ENCODE measurements around the gene SPDYE2.
"Not testable (repeated sequence)": the region's sequence is repeated elsewhere in the genome, so short reads cannot be mapped to it uniquely, and the experiment has no call there.

DNA sequence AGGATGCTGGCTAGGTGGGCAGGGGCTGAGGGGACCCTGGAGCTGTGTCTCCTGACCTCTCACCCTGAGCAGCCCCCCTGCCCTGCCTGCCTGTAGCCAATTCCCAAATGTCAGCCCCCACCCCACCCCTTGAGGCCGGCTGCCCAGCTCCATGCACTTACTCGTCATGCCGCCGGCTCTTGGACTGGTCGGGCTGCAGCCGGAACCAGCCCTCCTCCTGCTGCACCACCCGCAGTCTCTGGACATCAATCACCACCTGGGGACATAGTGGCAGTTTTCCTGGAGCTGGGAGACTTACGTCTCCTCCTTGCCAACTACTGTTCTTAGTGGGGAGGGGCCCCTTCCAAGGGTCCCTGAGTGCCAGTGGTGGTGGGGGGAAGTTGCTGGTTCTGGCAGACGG, 48.7 kb downstream of the SPDYE2 start:
- not testable (repeated sequence) for TF ChIP-seq POLR2AphosphoS5 (IDR thresholded peaks at IDR 0.05; ENCODE audit: insufficient read depth in 1 of 2, low read depth in 1 of 2)
- TF ChIP-seq, protein P1, sequence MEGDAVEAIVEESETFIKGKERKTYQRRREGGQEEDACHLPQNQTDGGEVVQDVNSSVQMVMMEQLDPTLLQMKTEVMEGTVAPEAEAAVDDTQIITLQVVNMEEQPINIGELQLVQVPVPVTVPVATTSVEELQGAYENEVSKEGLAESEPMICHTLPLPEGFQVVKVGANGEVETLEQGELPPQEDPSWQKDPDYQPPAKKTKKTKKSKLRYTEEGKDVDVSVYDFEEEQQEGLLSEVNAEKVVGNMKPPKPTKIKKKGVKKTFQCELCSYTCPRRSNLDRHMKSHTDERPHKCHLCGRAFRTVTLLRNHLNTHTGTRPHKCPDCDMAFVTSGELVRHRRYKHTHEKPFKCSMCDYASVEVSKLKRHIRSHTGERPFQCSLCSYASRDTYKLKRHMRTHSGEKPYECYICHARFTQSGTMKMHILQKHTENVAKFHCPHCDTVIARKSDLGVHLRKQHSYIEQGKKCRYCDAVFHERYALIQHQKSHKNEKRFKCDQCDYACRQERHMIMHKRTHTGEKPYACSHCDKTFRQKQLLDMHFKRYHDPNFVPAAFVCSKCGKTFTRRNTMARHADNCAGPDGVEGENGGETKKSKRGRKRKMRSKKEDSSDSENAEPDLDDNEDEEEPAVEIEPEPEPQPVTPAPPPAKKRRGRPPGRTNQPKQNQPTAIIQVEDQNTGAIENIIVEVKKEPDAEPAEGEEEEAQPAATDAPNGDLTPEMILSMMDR (IDR thresholded peaks at IDR 0.05), result not testable (repeated sequence)
